MCF 10A (cell line): ENCODE results near the gene ZBTB40. TPM values are rescaled to one million over a fixed set of nuclear protein-coding genes. Genes with fewer than 3 reads are reported as not detected.

Experiments used
- BruUV-seq: library from RNA; stranded (reverse); fragments of 400-500 nt; replicated peaks from 2 replicates; lab custom pipeline; 2021; lab: Mats Ljungman, UMichigan
- CTCF ChIA-PET: fragments of 300-600 bp; sonication (Branson Sonifier 250); formaldehyde crosslinking; extraction: SDS; loops from one replicate; lab custom pipeline; 2021; ENCODE audit warnings: antibody characterized with exemption, inconsistent platforms; lab: Yijun Ruan, JAX
- POLR2A ChIA-PET: fragments of 300-600, 350-650 bp; sonication (Branson Sonifier 250); formaldehyde crosslinking; extraction: SDS; loops from one replicate; lab custom pipeline; 2020; ENCODE audit warnings: antibody characterized with exemption, inconsistent platforms; lab: Yijun Ruan, JAX
- DNase-seq: peaks from one replicate; pipeline ENCODE4 v3.0.0-alpha.2; 2018; ENCODE audit not compliant: unreplicated experiment
- H3K27ac Mint-ChIP-seq: one replicate; pipeline ENCODE4 v1.8.0; 2022; ENCODE audit warnings: mild to moderate bottlenecking, low read depth, mixed read lengths; ENCODE audit not compliant: unreplicated experiment
- H3K27me3 Mint-ChIP-seq: one replicate; pipeline ENCODE4 v1.8.0; 2022; ENCODE audit warnings: mixed read lengths; ENCODE audit not compliant: insufficient read depth, unreplicated experiment
- H3K36me3 Mint-ChIP-seq: one replicate; pipeline ENCODE4 v1.8.0; 2022; ENCODE audit warnings: mild to moderate bottlenecking, moderate library complexity, mixed read lengths; ENCODE audit not compliant: insufficient read depth, unreplicated experiment
- H3K4me1 Mint-ChIP-seq: one replicate; pipeline ENCODE4 v1.8.0; 2022; ENCODE audit warnings: mixed read lengths; ENCODE audit not compliant: insufficient read depth, unreplicated experiment
- H3K4me3 Mint-ChIP-seq: one replicate; pipeline ENCODE4 v1.8.0; 2022; ENCODE audit warnings: mild to moderate bottlenecking, moderate library complexity, mixed read lengths; ENCODE audit not compliant: unreplicated experiment
- H3K9me3 Mint-ChIP-seq: one replicate; pipeline ENCODE4 v1.8.0; 2022; ENCODE audit warnings: mixed read lengths; ENCODE audit not compliant: unreplicated experiment
- intact Hi-C: fragments of 100-400 bp; cut with micrococcal nuclease; formaldehyde crosslinking; loops from 2 replicates; pipeline ENCODE4 v1.14.1; 2022
- total RNA-seq: library from RNA; stranded (reverse); gene quantifications from 2 replicates; pipeline ENCODE4 v1.2.3, GENCODE V29; 2022
- TF ChIP-seq, protein P1 (sequence below): fragments of 200-600 bp; IDR thresholded peaks from one replicate; pipeline ENCODE4 v1.8.0; 2022; ENCODE audit warnings: antibody characterized with exemption, mild to moderate bottlenecking; ENCODE audit not compliant: unreplicated experiment

ZBTB40 gene
- total RNA-seq, 1 experiment from 2014 or later, result 20.4 TPM

DNA sequence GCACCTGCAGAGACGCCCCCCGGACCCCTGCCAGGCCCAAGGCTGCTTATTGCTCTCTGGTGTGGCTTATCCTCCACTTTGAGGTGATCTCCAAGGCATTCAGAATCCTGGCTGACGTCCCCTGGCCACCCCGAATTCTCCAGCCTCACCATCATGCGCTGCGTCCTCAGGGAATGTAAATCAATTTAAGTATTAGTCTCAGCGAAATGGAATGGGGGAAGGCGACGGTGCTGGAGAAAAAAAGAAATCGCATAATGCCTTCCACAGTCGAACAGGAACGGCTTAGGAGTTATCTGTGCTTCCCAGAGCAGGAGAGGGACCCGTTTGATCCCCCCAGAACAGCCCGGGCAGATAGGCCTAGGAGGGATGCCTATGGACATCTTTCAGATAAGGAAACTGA, 114.5 kb downstream of the ZBTB40 start:
- Mint-ChIP-seq H3K27ac (no peak overlapping the region), H3K9me3 (no peaks in the 10 kb centered on the region), H3K27me3 (peaks cover 42% of the 10 kb centered on the region), H3K4me3 (no peak overlapping the region), H3K36me3 (peaks cover 6% of the 10 kb centered on the region), H3K4me1 (no peaks in the 10 kb centered on the region)
- TF ChIP-seq, protein P1, sequence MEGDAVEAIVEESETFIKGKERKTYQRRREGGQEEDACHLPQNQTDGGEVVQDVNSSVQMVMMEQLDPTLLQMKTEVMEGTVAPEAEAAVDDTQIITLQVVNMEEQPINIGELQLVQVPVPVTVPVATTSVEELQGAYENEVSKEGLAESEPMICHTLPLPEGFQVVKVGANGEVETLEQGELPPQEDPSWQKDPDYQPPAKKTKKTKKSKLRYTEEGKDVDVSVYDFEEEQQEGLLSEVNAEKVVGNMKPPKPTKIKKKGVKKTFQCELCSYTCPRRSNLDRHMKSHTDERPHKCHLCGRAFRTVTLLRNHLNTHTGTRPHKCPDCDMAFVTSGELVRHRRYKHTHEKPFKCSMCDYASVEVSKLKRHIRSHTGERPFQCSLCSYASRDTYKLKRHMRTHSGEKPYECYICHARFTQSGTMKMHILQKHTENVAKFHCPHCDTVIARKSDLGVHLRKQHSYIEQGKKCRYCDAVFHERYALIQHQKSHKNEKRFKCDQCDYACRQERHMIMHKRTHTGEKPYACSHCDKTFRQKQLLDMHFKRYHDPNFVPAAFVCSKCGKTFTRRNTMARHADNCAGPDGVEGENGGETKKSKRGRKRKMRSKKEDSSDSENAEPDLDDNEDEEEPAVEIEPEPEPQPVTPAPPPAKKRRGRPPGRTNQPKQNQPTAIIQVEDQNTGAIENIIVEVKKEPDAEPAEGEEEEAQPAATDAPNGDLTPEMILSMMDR, result no peak
- BruUV-seq, result no TSS peak
- POLR2A ChIA-PET, result no interaction called here
- intact Hi-C loops, result no loop called here
- DNase-seq, result no peak
- CTCF ChIA-PET, result no interaction called here

DNA sequence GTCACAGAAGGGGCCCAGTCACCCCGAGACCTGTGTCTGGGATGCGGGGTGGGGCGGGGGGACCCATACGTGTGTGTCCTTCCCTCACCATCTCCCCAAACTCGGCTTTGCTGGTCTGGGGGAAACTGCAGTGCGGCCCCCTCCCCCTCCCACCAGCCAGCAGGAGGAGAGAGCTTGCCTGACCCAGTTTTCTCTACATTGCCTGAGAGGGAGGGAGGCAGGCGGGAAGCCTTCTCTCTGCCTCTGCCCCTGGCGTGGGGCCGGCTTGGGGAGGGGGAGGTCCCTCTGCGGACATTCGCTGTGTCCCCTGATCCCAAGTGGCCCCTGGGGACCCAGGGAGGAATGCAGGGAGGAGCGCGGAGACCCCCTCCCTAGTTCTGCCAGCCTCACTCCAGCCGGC, 115.5 kb downstream of the ZBTB40 start:
- TF ChIP-seq, protein P1, result no peak
- no peak overlapping the region for H3K4me3 Mint-ChIP-seq

DNA sequence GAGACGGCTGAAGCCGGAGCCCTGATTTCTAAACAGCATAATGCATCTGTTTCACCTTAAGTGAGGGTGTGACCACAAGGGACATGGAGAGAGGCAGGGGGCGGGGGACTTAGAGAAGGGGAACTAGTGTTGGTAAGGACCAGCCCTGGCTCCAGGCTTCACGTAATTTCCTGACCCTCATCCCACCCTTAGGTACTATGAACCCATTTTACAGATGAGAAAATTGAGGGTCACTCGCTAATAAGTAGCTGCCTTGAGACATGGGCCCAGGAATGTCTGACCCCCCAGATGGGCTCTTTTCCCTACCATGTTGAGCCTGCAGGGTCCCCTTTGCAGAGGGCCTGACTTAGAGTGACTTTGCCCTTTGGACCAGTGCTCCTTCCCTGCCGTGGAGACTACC, 116.3 kb downstream of the ZBTB40 start:
- BruUV-seq, result no TSS peak
- H3K4me3 Mint-ChIP-seq, result no peak overlapping the region
- TF ChIP-seq, protein P1, result no peak
- no peaks in the 10 kb centered on the region for H3K4me1 Mint-ChIP-seq
- no peak overlapping the region for H3K27ac Mint-ChIP-seq
- DNase-seq, result no peak
- H3K27me3 Mint-ChIP-seq, result peaks cover 36% of the 10 kb centered on the region
- POLR2A ChIA-PET, result no interaction called here
- H3K9me3 Mint-ChIP-seq, result no peaks in the 10 kb centered on the region
- H3K36me3 Mint-ChIP-seq, result peaks cover 6% of the 10 kb centered on the region
- intact Hi-C loops, result no loop called here
- CTCF ChIA-PET, result interaction anchor here (0.6 to 0.7 kb wide), 2 partner anchors 23 to 650 kb away, joined by 3 to 4 read pairs; no protein-coding TSS in a partner anchor

More for the DNA sequence above, 115.5 kb downstream of the ZBTB40 start:
- POLR2A ChIA-PET, result no interaction called here
- CTCF ChIA-PET, result interaction anchor here (0.7 kb wide), 1 partner anchor 22 kb away, joined by 3 read pairs; no protein-coding TSS in a partner anchor
- H3K36me3 Mint-ChIP-seq, result peaks cover 6% of the 10 kb centered on the region
- H3K27ac Mint-ChIP-seq, result no peak overlapping the region
- H3K27me3 Mint-ChIP-seq, result peaks cover 36% of the 10 kb centered on the region
- intact Hi-C loops, result no loop called here
- BruUV-seq, result no TSS peak
- DNase-seq, result no peak
- H3K4me1 Mint-ChIP-seq, result no peaks in the 10 kb centered on the region
- H3K9me3 Mint-ChIP-seq, result no peaks in the 10 kb centered on the region

DNA sequence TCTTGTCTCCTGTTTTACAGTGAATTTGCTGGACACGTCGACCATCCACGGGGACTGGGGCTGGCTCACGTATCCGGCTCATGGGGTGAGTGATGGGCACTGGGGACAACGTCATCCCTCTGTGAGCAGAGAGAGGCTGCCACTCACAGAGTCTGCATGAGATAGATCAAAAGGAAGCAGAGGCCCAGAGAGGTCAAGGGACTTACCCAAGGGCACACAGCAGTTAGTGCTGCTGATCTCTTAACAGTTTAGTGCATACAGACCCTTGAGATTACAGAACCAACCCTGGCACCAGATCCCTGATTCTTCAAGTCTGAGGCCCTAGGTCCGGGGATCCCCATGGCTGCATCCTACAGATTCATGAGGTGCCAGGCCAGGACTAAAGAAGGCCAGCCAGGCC, 117.6 kb downstream of the ZBTB40 start:
- no peak overlapping the region for H3K27ac Mint-ChIP-seq
- no peaks in the 10 kb centered on the region for H3K9me3 Mint-ChIP-seq
- DNase-seq, result no peak
- peaks cover 30% of the 10 kb centered on the region for H3K27me3 Mint-ChIP-seq
- ChIA-PET POLR2A (no interaction called here), CTCF (no interaction called here)
- no peak overlapping the region for H3K4me3 Mint-ChIP-seq
- no TSS peak for BruUV-seq
- H3K36me3 Mint-ChIP-seq, result peaks cover 6% of the 10 kb centered on the region
- TF ChIP-seq, protein P1, result no peak
- intact Hi-C loops, result no loop called here
- H3K4me1 Mint-ChIP-seq, result no peaks in the 10 kb centered on the region
